ENCODE results near the gene LRIT2.

GRCh38 chr10:84193846-84194423 is 31.4 kb downstream of the LRIT2 start:
- TF ChIP-seq CTCF (IDR thresholded peaks at IDR 0.05; ENCODE audit: poor library complexity) = no peak
- no peak for TF ChIP-seq EZH2phosphoT487 (IDR thresholded peaks at IDR 0.05; ENCODE audit: low read depth, severe bottlenecking, unreplicated experiment)
